Upper lobe of left lung (tissue), 6 donors: Measurements from ENCODE around the gene IGHMBP2. TPM values are rescaled to one million over a fixed set of nuclear protein-coding genes. Genes with fewer than 3 reads are reported as not detected.

Experiments
- ATAC-seq, 2 donors: fragments of 200-7000 bp; cut with Tn5 transposase; one replicate each; pipeline ENCODE4 v1.9.1; 2022; ENCODE audit warnings: mild to moderate bottlenecking in 2 of 2, moderate library complexity in 2 of 2; ENCODE audit not compliant: low FRiP score in 2 of 2
- DNase-seq, 2 donors: peaks; one replicate each; pipeline ENCODE4 v3.0.0-alpha.2; 2019 to 2020
- H3K27ac ChIP-seq, 4 donors: fragments of 200-600 bp; sonication (generic); one replicate each; pipeline ENCODE4 v1.5.1; 2016 to 2019
- H3K27me3 ChIP-seq, 4 donors: fragments of 200-600 bp; sonication (generic); one replicate each; pipeline ENCODE4 v1.5.1; 2017 to 2019
- H3K36me3 ChIP-seq, 4 donors: fragments of 200-600 bp; sonication (generic); one replicate each; pipeline ENCODE4 v1.5.1; 2016 to 2019
- H3K4me1 ChIP-seq, 4 donors: fragments of 200-600 bp; sonication (generic); one replicate each; pipeline ENCODE4 v1.5.1; 2018 to 2019
- H3K4me3 ChIP-seq, 4 donors: fragments of 200-600 bp; sonication (generic); one replicate each; pipeline ENCODE4 v1.5.1; 2017 to 2019; ENCODE audit warnings: mild to moderate bottlenecking in 2 of 4, moderate library complexity in 1 of 4
- H3K9me3 ChIP-seq, 4 donors: fragments of 200-600 bp; sonication (generic); one replicate each; pipeline ENCODE4 v1.5.1; 2018 to 2019
- CTCF ChIP-seq, 6 experiments: fragments of 450-650 bp in 4 of 6; fragments of 200-600 bp in 2 of 6; sonication (generic) in 2 of 6; IDR thresholded peaks; one replicate each; pipeline ENCODE4 v1.5.1; 2016 to 2019; ENCODE audit warnings: antibody characterized with exemption in 6 of 6
- EP300 ChIP-seq, 4 donors: sonication (generic); formaldehyde crosslinking; IDR thresholded peaks; one replicate each; pipeline ENCODE4 v1.5.1; 2017; ENCODE audit warnings: antibody characterized with exemption in 4 of 4, control low read depth in 2 of 4
- POLR2A ChIP-seq, 4 donors: fragments of 450-650 bp; IDR thresholded peaks; one replicate each; pipeline ENCODE4 v1.5.1; 2016 to 2017; ENCODE audit warnings: antibody characterized with exemption in 4 of 4, mild to moderate bottlenecking in 2 of 4
- POLR2AphosphoS5 ChIP-seq, 2 donors: sonication (generic); formaldehyde crosslinking; IDR thresholded peaks; one replicate each; pipeline ENCODE4 v1.5.1; 2017; ENCODE audit warnings: antibody characterized with exemption in 2 of 2
- whole genome bisulfite sequencing, 2 donors: methylation state at CpG; one replicate each; pipeline ENCODE4 v1.1.5; 2017 to 2018; 5-methylcytosine and 5-hydroxymethylcytosine counted together
- total RNA-seq, 6 donors: library from RNA; depleted of rRNA in 4 of 6; stranded (reverse); fragments of >200 nt in 4 of 6; gene quantifications; one replicate each; pipeline versions ENCODE4 v1.1.0 to v1.2.1, GENCODE V29; 2016 to 2021
- donor health status: DM: no; HTN: no; CAD: no; lungs with moderate emphysema.
- donor health status: DM: no; HTN: yes; CAD: no; lungs with severe emphysema.

Gene IGHMBP2
- total RNA-seq, 6 donors from 2014 or later: 11.7 to 84.9 (median 18.9) TPM

GRCh38 chr11:68976563-68976962 lies 72.9 kb downstream of the IGHMBP2 start:
- no peaks in the 10 kb centered on the region for H3K36me3 ChIP-seq
- 40 to 71% methylated on average over 1 to 4 of the region's 4 CpGs for WGBS, 2 donors
- no peaks in the 10 kb centered on the region for H3K4me1 ChIP-seq
- H3K27me3 ChIP-seq: no peaks in the 10 kb centered on the region
- TF ChIP-seq POLR2AphosphoS5 (IDR thresholded peaks at IDR 0.05) (no peak), CTCF (IDR thresholded peaks at IDR 0.05) (no peak), EP300 (IDR thresholded peaks at IDR 0.05) (no peak), POLR2A (IDR thresholded peaks at IDR 0.05) (no peak)
- H3K27ac ChIP-seq: no peak overlapping the region
- ATAC-seq (no peak), DNase-seq (peak in 1 of 2 donors; percentile 4)
- no peaks in the 10 kb centered on the region for H3K9me3 ChIP-seq
- H3K4me3 ChIP-seq: no peak overlapping the region

GRCh38 chr11:68977781-68978625 lies 74.3 kb downstream of the IGHMBP2 start:
- ATAC-seq: no peak
- no peak for TF ChIP-seq POLR2A (IDR thresholded peaks at IDR 0.05)
- TF ChIP-seq CTCF (IDR thresholded peaks at IDR 0.05): no peak
- TF ChIP-seq POLR2AphosphoS5 (IDR thresholded peaks at IDR 0.05): no peak
- TF ChIP-seq EP300 (IDR thresholded peaks at IDR 0.05): no peak
- Histone ChIP-seq H3K4me3 (no peak overlapping the region), H3K27ac (no peak overlapping the region), H3K4me1 (no peaks in the 10 kb centered on the region), H3K36me3 (no peaks in the 10 kb centered on the region), H3K27me3 (no peaks in the 10 kb centered on the region), H3K9me3 (no peaks in the 10 kb centered on the region)
- peak in 1 of 2 donors; percentile 3 for DNase-seq
- 70 to 77% methylated on average over 14 of the region's 14 CpGs for WGBS, 2 donors

GRCh38 chr11:68978626-68978930 lies 74.9 kb downstream of the IGHMBP2 start:
- WGBS, 2 donors: 28 to 59% methylated on average over 2 to 5 of the region's 5 CpGs
- Histone ChIP-seq H3K4me1 (no peaks in the 10 kb centered on the region), H3K27ac (no peak overlapping the region), H3K27me3 (no peaks in the 10 kb centered on the region), H3K4me3 (no peak overlapping the region), H3K9me3 (no peaks in the 10 kb centered on the region), H3K36me3 (no peaks in the 10 kb centered on the region)
- TF ChIP-seq EP300 (IDR thresholded peaks at IDR 0.05) (no peak), POLR2AphosphoS5 (IDR thresholded peaks at IDR 0.05) (no peak), POLR2A (IDR thresholded peaks at IDR 0.05) (no peak), CTCF (IDR thresholded peaks at IDR 0.05) (no peak)
- no peak for ATAC-seq
- DNase-seq: peak in 1 of 2 donors; percentile 5

- Histone ChIP-seq H3K27ac (no peak overlapping the region), H3K9me3 (no peaks in the 10 kb centered on the region), H3K36me3 (no peaks in the 10 kb centered on the region), H3K27me3 (no peaks in the 10 kb centered on the region), H3K4me3 (no peak overlapping the region), H3K4me1 (no peaks in the 10 kb centered on the region)
- WGBS, 2 donors: 51 to 70% methylated on average over 8 to 15 of the region's 15 CpGs
- ATAC-seq (no peak), DNase-seq (peak; percentile 8 to 54)
- TF ChIP-seq CTCF (IDR thresholded peaks at IDR 0.05) (no peak), POLR2AphosphoS5 (IDR thresholded peaks at IDR 0.05) (no peak), EP300 (IDR thresholded peaks at IDR 0.05) (no peak)
Observed at GRCh38 chr11:68978931-68979594, 75.4 kb downstream of the IGHMBP2 start.
